DMS79 (cell line): ENCODE results near the gene GALNT10.

Experiments
- DNase-seq: peaks from one replicate; lab custom pipeline; 2025; lab: John Stamatoyannopoulos, UW

Gene GALNT10

DNA sequence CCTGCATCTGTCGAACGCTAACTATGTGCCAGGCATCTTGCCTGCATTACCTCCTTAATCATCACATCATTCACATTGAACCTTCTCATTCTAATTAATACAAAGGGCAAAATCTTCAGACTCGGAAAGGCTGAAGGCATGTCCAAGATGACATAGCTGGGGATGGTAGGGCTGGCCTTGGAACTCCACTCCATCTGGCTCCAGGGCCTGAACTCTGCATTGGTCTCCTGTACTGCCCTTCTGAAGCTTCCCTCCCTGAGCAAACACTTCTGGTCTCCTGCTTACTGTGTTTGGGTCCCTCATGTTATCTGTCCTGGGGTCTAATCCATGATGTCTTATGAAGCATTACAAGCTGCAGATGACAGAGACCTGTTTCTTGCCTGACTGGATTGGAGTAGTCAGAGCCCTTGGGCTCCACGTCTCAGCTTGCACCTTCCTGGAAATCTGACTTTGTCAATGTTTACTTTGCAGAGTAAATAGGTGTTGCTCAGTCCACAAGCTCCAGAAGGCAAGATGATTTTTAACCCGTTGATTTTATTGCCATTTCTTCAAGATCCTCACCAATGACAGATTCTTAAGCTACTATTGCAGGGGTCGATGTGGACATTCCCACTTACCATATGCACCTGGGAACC lies 106.1 kb downstream of the GALNT10 start:
- DNase-seq = no peak

DNA sequence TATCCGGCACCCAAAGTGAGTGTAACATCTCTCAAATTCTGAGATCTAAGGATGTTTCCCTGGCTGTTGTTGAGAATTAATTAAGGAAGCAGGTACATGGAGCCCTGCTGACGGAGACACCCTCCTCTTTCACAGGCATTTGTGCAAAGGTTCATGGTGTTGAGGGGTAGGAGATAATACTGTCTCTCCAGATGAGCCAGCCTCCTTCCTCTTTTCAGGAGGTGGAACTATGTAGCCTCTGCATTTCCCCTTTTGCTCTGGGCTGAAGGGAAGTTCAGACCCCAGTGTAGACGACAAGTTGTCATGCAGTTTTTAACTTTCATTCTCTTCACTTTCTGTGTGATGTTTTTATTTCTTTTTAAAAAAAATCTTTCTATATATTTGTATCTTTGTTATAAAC lies 107.5 kb downstream of the GALNT10 start:
- no peak for DNase-seq

DNA sequence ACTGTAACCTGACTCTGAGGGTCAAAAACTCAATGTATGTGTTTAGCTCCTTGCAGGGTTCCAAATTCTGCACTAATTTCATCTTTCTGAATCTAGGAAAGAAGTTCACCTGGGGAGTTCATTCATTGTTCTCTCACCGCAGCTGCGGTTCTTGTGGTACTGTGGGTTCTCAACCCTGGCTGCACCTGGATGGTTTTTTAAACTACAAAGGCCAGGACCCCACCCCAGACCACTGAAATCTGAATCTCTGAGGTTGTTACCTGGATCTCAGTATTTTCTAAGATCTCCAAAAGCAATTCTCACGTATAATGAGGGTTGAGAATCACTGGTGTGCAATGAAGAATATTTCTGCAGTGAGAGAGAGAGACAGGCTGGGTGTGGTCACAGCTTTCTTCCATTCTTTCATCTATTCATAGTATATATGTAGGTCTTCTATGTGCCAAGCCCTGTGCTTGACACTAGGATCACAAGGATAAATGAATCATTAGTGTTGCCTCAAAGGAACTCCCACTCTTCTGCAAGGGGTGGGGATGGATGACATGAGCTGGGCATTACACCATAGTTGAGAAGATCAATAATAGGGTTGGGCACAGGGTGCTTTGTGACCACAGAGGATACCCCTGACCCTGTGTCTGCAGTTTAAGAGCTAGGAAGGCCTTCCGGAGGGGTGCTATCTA lies 109.8 kb downstream of the GALNT10 start:
- DNase-seq = no peak

DNA sequence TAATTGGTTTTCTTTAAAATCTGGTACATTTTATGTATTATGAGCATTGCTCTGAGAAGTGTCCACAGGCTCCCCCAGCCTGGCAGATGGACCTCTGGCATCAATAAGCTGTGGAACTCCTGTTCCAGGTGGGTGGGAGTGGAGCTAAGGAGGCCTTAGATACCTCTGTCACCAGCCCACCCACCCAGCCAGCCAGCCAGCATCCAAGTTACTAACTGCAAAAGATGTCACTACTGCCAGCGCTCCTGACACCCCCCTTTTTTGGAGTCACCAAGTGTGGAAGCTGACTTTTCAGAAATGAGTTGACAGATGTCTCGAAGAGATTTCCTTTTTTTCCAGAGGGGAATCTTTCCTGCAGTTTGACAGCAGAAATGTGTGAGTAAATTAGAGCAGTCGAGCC lies 111.2 kb downstream of the GALNT10 start:
- DNase-seq = no peak

DNA sequence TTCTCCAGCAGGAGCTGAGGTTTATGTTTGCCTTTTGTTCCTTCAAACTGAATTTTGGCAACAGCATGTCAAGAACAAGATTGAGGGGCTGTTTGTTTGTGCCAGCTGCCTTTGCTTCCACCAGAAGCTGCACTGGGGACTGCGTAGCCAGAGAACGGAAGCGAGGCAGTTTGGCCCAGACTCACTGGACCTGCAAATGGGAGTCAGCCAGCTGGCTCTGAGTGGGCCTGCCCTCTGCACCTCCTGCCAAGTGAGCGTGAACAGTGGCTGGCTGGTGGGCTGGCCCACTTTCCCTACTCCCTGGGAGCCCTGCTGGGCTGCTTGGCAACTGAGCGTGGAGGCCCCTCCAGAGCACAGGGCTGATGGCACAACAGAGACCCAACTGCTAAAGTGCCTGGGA lies 111.6 kb downstream of the GALNT10 start:
- peak; percentile 73 for DNase-seq

DNA sequence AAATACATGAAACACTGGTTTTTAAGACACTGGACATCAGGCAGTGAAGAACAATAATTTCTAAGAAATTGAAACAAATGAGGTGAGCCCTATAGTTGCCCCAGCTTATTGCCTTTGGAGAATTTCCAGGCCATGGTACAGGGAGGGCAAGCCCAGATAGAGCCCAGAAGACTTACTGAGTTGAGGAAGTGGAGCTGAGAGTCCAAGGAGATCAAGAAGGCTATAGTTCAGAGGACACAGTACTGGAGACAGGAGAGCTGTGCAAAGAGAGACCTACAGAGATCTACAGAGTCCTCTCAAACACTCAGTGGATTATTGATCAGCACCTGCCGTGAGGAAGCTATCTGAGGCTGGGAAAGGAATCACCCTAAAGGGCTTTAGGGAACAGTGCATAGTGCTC lies 112.6 kb downstream of the GALNT10 start:
- no peak for DNase-seq

DNA sequence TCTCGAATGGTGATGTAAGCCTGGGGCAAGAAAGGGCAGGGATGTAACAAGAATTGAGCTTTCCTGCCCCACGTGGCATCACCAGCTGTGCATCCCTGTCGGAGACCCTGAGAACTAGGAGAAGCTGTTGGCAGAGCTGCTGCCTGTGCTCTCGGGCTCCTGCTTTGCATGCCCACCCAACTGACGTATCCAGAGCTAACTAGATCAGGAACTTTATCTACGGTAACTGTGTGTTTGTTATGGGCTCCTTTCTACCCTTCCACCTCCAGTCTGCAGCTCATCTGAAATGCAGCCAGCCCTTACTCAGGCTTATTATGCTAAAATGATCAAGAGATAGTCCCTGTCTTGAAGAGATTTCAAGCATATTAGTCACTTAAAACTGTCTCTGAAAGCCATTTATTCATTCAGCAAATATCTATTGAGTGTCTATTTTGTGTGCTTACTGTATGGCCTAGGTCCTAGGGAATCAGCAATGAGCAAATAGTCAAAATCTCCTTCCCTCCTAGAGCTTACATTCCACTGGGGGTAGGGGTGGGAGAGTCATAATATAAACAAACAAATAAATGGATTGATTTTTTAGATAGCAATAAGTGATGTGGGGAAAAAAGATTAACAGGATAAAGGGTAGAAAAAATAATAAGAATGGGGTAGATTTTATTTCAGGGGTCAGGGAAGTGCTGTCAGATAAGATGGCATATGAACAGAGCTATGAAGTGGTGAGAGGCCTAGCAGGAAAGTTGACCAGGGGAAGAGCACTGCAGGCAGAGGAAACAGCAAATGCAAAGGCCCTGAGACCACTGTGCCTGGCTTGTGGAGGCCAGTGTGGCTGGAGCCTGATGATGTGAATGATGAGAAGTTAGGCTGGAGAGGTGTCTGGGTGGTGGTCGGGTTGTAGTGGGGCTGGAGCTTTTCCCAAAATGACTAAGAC lies 118.2 kb downstream of the GALNT10 start:
- DNase-seq = no peak

DNA sequence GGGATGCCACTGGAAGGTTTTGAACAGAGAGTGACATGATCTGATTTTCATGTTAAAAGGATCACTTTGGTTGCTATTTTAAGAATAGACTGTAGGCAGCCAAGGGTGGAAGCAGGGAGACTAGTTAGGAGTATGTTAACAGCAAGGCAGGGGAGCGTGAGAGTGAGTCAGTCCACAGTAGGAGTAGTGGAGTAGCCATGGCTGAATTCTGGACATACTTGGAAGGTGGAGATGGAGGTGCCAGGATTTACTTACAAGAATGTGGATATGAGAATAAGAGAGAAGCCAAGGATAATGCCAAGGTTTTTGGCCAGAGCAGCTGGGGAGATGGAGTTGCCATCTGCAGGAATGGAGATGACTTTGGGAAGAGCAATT lies 118.8 kb downstream of the GALNT10 start:
- no peak for DNase-seq

DNA sequence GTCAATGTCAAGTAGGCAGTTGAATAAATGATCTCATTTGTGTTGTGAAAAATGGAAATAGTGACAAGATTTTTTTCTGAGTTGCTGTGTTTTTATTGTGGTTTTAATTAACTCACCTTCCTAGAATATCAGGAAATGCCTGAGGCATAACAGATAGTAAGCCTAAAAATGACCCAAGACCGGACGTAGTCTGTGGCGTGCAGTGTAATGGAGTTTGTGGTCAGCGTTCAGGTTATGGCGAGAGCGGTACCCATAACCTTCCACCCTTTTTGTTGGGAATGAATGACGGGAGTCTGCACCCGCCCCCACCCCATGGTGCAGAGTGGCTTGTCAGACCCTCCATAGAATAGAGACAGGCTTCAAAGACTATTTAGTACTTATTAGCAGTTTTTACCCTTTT lies 119.3 kb downstream of the GALNT10 start:
- DNase-seq = no peak

DNA sequence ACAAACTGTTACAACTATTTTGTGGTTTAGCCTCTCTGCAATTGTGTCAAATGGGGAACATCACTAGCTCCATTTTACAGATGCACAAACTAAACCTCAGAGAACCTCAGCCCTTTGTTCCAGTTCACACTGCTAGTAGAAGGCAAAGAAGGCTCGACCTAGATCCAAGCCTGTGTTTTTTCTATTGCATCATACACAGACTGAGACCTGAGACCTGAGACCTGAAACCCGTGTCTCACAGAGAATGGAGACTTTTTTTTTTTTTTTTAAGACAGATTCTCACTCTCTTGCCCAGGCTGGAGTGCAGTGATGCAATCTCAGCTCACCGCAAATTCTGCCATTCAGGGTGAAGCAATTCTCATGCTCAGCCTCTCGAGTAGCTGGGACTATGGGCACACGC lies 120.8 kb downstream of the GALNT10 start:
- no peak for DNase-seq

DNA sequence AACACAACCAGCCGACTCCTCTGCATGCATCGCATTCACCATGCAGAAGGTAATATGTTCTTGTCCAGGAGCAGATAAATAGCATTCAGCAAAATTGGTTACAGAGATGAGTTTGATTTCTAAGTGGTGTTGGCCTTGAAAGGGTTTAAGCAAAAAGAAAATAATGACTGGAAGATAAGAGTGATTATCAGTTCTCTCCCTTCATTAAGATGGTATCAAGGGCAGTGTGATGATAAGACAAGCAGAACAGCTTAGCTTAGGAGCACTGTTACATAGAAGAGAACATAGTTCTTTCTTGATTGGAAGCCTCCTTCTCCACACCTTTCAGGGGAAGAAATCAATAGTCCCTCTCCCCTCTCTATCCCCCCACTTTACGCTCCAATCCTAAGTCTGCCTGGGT lies 121.5 kb downstream of the GALNT10 start:
- DNase-seq = no peak

DNA sequence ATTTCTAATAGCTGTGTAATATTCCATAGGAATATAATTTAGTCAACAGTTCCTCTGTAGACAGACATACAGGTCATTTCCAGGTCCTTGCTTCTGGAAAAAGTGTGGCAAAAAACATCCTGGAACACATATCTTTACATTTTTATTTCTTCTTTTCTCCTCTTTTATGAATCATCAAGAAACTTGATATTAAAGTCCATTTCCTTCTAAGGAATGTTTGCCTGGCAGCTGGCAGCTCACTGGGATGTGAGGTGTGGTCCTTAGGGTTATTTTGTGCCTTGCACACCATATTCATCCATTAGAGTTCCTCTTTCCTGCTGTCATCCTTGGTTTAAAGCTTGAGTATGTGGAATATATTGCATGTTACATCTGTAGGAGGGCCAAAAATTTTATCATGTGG lies 122.0 kb downstream of the GALNT10 start:
- no peak for DNase-seq

DNA sequence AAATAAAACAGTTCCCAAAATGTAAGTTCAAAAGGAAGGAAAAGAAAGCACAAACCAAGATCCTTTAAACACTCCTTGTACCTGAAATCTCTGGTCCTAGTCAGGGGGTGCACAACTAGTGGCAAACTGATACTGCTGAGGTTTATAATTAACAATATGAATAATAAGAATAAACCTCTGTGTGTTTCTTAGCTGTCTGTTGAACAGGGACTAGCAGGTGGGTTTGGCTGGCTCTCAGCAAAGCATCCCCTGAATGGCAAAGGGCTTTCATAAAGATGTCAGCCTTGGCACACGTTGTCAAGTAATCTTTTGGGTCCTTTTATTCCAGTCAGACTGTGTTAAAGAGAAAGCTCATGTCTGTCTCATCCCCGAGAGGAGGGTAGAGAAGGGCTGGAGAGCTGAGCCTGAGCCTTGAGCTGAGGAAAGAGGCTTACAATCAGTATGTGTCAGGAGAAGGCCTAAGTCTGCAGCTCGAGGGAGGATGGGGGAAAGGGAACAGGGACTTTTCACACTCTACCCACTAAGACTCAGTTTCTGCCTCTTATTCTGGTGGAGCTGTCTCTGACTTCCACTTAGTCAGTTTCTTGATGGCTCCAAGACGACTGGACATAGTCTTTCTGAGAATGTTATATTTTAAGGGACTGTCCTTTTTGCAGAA lies 123.0 kb downstream of the GALNT10 start:
- no peak for DNase-seq

DNA sequence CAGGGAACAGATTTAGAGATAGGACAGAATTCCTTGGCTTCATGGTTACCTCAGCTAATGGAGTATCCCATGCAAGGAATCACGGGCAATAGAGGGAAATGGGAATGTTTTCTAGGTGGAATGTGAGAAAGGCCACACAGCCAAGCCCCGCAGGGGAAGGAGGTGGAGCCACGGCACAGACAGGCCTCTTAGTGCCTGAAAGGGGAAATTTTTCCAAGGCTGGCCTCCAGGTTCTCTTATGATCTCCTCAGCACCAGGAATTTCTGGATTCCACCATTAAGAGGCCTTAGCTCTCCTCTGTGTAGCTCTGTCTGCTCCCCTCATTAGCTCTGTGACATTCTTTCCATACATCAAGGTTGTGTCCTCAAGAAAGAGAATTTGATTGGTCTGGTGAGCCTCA lies 124.7 kb downstream of the GALNT10 start:
- no peak for DNase-seq

DNA sequence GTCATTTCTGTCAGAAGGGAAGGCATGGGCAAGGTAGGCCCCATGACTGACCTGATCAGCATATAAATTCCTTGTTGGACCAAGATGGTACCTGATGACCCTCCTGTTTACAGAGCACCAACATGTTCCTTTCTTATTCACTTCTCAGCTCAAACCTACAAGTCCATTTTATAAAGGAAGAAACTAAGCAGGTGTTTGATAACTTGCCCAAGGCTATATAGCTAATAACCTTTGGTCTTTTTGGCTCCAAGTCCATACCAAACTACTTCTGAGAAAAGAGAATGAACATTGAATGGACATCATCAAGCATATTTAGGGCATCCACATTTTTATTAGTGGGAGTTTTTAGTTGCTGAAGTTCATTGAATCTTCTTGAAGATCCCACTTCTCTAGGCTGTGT lies 125.2 kb downstream of the GALNT10 start:
- DNase-seq = no peak

DNA sequence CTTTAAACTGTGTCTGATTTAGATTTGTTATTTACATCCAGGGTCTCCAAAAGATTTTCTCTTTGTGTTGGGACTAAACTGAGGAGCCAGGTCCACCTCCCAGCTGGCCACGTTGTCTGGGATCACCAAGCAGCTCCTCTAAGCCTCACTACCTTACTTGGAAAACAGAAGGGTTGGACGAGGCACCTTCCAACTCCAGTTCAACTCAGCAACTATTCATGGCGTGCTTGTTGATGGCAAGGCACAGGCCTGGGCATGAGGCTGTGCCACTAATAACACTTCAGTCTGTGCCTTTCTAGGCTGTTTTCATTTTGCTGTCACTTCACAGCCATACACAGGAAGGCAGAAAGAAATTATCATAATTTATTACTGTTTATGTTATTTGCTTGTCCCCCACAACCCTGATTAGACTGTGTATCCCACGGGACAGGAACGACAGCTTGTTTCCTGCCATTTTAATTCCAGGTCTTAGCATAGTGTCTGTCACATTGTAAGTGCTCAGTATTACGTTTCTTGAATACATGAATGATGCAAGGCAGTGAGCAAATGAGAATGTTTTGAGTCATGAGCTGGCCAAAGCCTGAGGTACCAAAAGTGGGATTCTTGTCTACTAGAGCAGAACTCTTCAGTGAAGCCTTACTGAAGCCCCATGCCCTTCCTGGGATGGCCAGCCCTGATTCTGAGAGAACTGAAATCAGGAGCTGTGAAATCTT lies 125.8 kb downstream of the GALNT10 start:
- no peak for DNase-seq

DNA sequence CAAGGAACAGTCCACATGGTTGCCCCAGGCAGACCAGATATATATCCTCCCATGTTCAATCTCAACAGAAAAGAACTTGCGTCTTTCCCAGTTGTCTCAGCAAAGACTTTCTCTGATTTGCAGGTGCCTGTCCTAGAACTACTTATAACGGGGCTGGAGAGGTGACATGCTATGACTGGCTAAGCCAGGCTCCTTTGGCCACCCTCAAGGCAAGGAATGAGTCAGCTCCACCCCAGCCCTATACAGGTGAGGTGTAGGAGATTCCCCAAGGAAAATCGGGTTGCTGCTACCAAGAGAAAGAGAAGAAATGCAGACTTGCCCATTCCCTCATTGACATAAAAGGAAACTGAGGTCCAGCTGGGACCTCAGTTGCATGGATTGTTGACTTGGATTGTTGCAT lies 127.4 kb downstream of the GALNT10 start:
- no peak for DNase-seq

DNA sequence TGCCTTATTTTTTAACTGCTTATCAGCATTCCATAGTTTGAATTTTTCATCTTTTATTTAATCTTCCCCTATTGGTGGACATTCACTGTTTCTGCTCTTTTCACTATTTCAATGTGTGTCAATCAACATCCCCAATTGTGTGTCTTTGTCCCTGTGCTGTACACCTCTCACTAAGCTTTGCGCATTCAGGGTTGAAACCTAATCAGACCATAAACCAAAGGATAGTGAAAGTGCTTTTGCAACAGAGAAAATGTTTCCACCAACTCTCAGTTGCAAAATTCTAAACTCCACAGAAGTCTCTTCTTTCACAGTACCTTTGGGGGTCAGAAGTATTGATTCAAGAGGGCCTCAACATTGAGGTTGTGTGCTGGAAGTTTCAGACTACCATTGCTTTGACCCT lies 128.2 kb downstream of the GALNT10 start:
- no peak for DNase-seq

DNA sequence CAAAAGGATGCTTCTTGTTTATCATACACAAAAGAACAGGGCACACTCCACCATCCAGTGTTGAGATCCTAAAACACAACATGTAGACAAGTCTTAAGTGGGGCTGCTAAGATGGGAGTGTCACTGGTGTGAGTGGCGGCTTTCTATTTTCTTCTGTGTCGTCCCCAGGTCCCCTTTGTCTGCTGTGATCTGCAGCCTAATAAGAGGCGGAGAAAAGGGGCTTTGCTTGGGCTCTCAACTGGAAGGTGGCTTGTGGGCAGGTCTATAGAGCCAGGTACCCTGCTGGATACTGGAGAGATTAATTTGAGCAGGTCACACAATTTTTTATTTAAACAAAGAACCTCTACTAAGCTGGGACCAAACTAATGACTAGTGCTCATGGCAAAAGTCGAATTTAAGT lies 129.2 kb downstream of the GALNT10 start:
- DNase-seq = no peak

DNA sequence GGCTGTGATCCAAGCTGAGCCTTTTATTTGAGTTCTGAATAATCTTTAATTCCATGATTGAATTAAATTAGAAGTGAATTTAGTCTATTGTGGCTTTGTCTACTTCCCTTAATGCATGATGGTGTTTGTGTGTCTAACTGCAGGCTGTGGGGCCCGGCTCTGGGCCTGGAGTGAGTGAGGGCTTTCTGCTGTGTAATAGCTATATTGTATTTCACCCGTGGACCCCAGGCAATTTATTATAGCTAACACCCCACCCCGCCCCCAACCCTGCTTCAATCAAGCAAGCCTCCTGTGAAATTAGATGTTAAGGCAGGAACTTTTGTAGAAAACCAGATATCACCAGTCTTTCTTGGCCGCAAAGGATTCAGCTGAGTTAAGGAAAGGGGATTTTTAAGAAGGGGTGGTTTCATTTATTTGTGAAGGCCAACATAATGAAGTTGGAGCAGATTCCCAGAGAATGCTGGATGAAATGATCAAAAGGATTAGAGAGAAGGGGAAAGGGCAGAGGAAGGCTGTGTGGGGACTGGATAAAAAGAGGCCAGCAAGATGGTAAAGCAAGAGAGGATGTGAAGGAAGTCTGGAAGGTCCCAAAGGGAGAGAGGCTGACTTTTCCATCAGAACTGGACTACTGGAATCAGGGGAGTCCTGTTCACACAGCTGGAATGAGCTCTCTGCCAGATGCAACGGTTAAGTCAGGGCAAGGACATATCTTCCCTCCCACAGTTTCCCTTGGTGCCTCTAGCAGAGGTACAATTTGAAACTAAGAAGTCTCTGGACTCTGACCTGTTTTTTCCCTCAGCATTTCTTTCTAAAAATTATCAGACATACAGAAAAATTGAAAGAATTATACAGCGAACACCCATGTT lies 129.9 kb downstream of the GALNT10 start:
- DNase-seq = no peak

DNA sequence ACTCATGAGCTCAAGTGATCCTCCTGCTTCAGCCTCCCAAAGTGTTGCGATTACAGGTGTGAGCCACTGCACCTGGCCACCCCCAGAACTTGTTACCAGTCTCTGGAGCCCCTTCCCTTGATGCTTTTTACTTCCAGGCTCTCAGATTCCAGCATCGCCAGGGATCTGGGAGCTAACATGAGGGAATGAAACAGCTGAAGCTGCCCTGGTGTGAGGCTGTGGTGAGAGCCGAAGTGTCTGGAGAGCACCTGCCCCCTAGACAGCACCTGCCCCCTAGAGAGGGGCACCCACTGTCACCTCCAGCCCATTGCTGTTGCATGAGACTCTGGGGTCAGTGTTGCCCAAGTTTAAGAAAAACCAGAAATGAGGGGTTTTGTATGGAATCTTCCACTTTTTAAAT lies 131.0 kb downstream of the GALNT10 start:
- DNase-seq = no peak
